T-cell (primary cell): Measurements from ENCODE around the gene LMO7. TPM values are rescaled to one million over a fixed set of nuclear protein-coding genes. Genes with fewer than 3 reads are reported as not detected.
A peak's percentile ranks its signal among the peaks of the same experiment; 100 is the strongest.

Experiments used
- ATAC-seq, 4 experiments: fragments of 200-7000 bp in 3 of 4; fragments of 150-1000 bp in 1 of 4; cut with Tn5 transposase; replicated peaks in 1 of 4; 1 replicate in 3 of 4; 2 replicates in 1 of 4; pipeline ENCODE4 v1.10.0; 2021; ENCODE audit warnings: moderate library complexity in 3 of 4, mild to moderate bottlenecking in 2 of 4, moderate number of reproducible peaks in 1 of 4
- CTCF ChIA-PET, 2 donors: fragments of 300-600 bp; sonication (Branson Sonifier 250); formaldehyde crosslinking; loops; one replicate each; lab custom pipeline; 2022; ENCODE audit warnings: antibody characterized with exemption in 2 of 2; lab: Charles Lee
- POLR2A ChIA-PET, 2 donors: fragments of 300-600 bp; sonication (Branson Sonifier 250); formaldehyde crosslinking; loops; one replicate each; lab custom pipeline; 2022; ENCODE audit warnings: antibody characterized with exemption in 2 of 2; lab: Charles Lee
- DNase-seq, 35 experiments: peaks; one replicate each; pipeline versions ENCODE4 v3.0.0 to v3.0.0-alpha.2; 2013 to 2023
- H3K27ac ChIP-seq: one replicate; pipeline ENCODE4 v1.5.1; 2013; ENCODE audit warnings: low read length
- H3K27me3 ChIP-seq, 2 experiments: replicated peaks in 1 of 2; 1 replicate in 1 of 2; 2 replicates in 1 of 2; pipeline versions ENCODE4 v1.6.1 to v1.7.0; 2013; ENCODE audit warnings: low read length in 1 of 2, mixed read lengths in 1 of 2; ENCODE audit not compliant: control insufficient read depth in 2 of 2, insufficient read depth in 2 of 2; ENCODE audit errors: extremely low read depth in 1 of 2
- H3K36me3 ChIP-seq, 2 donors: 1 replicate in 1 of 2; 2 replicates in 1 of 2; pipeline versions ENCODE4 v1.6.1 to v1.7.0; 2013; ENCODE audit warnings: low read length in 1 of 2; ENCODE audit not compliant: control insufficient read depth in 2 of 2, insufficient read depth in 1 of 2; ENCODE audit errors: extremely low read depth in 1 of 2
- H3K4me1 ChIP-seq, 2 experiments: 1 replicate in 1 of 2; 2 replicates in 1 of 2; pipeline versions ENCODE4 v1.6.1 to v1.7.0; 2013; ENCODE audit warnings: low read length in 2 of 2, mixed read lengths in 1 of 2; ENCODE audit not compliant: insufficient read depth in 2 of 2, control insufficient read depth in 1 of 2; ENCODE audit errors: extremely low read depth in 1 of 2
- H3K4me3 ChIP-seq, 2 donors: 1 replicate in 1 of 2; 2 replicates in 1 of 2; pipeline versions ENCODE4 v1.5.1 to v1.7.0; 2013; ENCODE audit warnings: mild to moderate bottlenecking in 2 of 2, low read length in 1 of 2, moderate library complexity in 1 of 2; ENCODE audit not compliant: control insufficient read depth in 1 of 2; ENCODE audit errors: extremely low read depth in 1 of 2
- H3K9me3 ChIP-seq: 2 replicates; pipeline ENCODE4 v1.7.0; 2013
- H3K27ac Mint-ChIP-seq, 2 donors: one replicate each; pipeline ENCODE4 v1.8.0; 2020 to 2021; ENCODE audit warnings: mild to moderate bottlenecking in 2 of 2, mixed read lengths in 2 of 2
- H3K27me3 Mint-ChIP-seq, 2 donors: one replicate each; pipeline ENCODE4 v1.8.0; 2021 to 2022; ENCODE audit warnings: mixed read lengths in 2 of 2
- H3K36me3 Mint-ChIP-seq: one replicate; pipeline ENCODE4 v1.8.0; 2021; ENCODE audit warnings: mixed read lengths
- H3K4me1 Mint-ChIP-seq, 3 donors: one replicate each; pipeline ENCODE4 v1.8.0; 2020 to 2022; ENCODE audit warnings: mixed read lengths in 3 of 3, mild to moderate bottlenecking in 1 of 3
- H3K4me3 Mint-ChIP-seq, 3 donors: one replicate each; pipeline ENCODE4 v1.8.0; 2020 to 2022; ENCODE audit warnings: mild to moderate bottlenecking in 3 of 3, mixed read lengths in 3 of 3, moderate library complexity in 3 of 3
- H3K9me3 Mint-ChIP-seq, 3 donors: one replicate each; pipeline ENCODE4 v1.8.0; 2020 to 2022; ENCODE audit warnings: mixed read lengths in 3 of 3
- WGBS: methylation state at CpG from one replicate; pipeline ENCODE4 v1.1.5; 2013; ENCODE audit warnings: missing lambda C conversion rate; ENCODE audit not compliant: insufficient coverage; 5-methylcytosine and 5-hydroxymethylcytosine counted together
- total RNA-seq, 35 experiments: library from RNA in 6 of 35; stranded (reverse) in 6 of 35; fragments of 120-200 nt in 1 of 35; gene quantifications; one replicate each; pipeline versions ENCODE4 v1.2.1 to v1.2.4 and lab custom pipeline; 2013 to 2026

The LMO7 gene
- total RNA-seq, 5 donors from 2014 or later (not counting 1 experiment from before 2014, with no cell fraction given): 22.6 to 46.8 (median 34.0) TPM

DNA sequence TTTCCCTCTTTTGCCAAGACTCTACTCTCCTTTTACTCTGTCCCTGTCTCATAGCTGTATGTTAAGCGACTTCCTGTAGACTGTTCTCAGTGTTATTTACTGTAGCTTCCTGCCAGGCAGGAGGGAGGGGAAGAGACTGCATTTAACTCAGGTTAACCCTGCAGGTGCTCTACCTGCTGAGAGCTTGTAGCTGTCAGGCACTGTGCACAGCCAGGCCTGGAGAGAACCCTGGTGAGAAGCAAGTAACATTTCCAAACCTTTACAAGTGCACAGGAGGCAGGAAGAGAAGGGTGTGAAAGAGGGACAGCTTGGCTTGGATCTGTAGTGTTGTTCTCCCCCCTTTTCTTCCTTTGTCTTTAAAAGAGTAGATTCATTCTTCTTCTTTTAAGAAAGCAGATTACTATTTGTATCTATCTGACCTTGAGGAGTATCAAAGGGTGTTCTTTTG is 167.1 kb downstream of the LMO7 start:
- peak; percentile 97 to 100 (median 100) for ATAC-seq
- H3K36me3 Mint-ChIP-seq: peaks cover 47% of the 10 kb centered on the region
- Histone ChIP-seq H3K27me3 (no peaks in the 10 kb centered on the region), H3K27ac (peak overlapping the region; percentile 56), H3K4me3 (no peak overlapping the region), H3K4me1 (peaks cover 8 to 11% of the 10 kb centered on the region in 2 experiments), H3K36me3 (peaks cover 0 to 5% of the 10 kb centered on the region in 2 donors), H3K9me3 (no peaks in the 10 kb centered on the region)
- no CpG with 5 or more reads among the region's 1 CpG for WGBS
- peak overlapping the region in 2 of 3 donors; percentile 29 to 55 for H3K4me3 Mint-ChIP-seq
- H3K27ac Mint-ChIP-seq: peak overlapping the region; percentile 77 to 84
- DNase-seq: peak in 32 of 35 experiments; percentile 4 to 56 (median 20)
- POLR2A ChIA-PET: interaction anchor here in 1 of 2 donors (0.6 to 0.7 kb wide), 2 partner anchors 38 to 165 kb away, joined by 3 to 11 read pairs; no protein-coding TSS in a partner anchor
- CTCF ChIA-PET: interaction anchor here (0.6 to 1.4 kb wide), 9 partner anchors 16 to 692 kb away, joined by 3 to 10 read pairs (median 4); no protein-coding TSS in a partner anchor
- peaks cover 36 to 41% (median 40%) of the 10 kb centered on the region in 3 donors for H3K4me1 Mint-ChIP-seq
- no peaks in the 10 kb centered on the region for H3K9me3 Mint-ChIP-seq
- H3K27me3 Mint-ChIP-seq: no peaks in the 10 kb centered on the region

- H3K4me3 Mint-ChIP-seq: peak overlapping the region in 1 of 3 donors; percentile 55
- Histone ChIP-seq H3K9me3 (no peaks in the 10 kb centered on the region), H3K4me1 (peaks cover 8 to 11% of the 10 kb centered on the region in 2 experiments), H3K36me3 (peaks cover 0 to 5% of the 10 kb centered on the region in 2 donors), H3K27ac (no peak overlapping the region), H3K4me3 (no peak overlapping the region), H3K27me3 (no peaks in the 10 kb centered on the region)
- ATAC-seq (no peak), DNase-seq (no peak)
- H3K27me3 Mint-ChIP-seq: no peaks in the 10 kb centered on the region
- H3K27ac Mint-ChIP-seq: no peak overlapping the region
- WGBS: 100% methylated on average over 1 of the region's 10 CpGs
- ChIA-PET CTCF (interaction anchor here (0.6 to 1.2 kb wide), 4 partner anchors 17 to 1893 kb away, joined by 3 to 4 read pairs (median 4); no protein-coding TSS in a partner anchor), POLR2A (no interaction called here)
- peaks cover 32 to 36% (median 33%) of the 10 kb centered on the region in 3 donors for H3K4me1 Mint-ChIP-seq
- H3K9me3 Mint-ChIP-seq: no peaks in the 10 kb centered on the region
- H3K36me3 Mint-ChIP-seq: peaks cover 44% of the 10 kb centered on the region
Measured at GRCh38 chr13:75804054-75804453, 167.9 kb downstream of the LMO7 start.

GRCh38 chr13:75804605-75805004 is 168.5 kb downstream of the LMO7 start:
- Mint-ChIP-seq H3K36me3 (peaks cover 44% of the 10 kb centered on the region), H3K9me3 (no peaks in the 10 kb centered on the region), H3K27ac (no peak overlapping the region), H3K4me3 (no peak overlapping the region), H3K27me3 (no peaks in the 10 kb centered on the region), H3K4me1 (peaks cover 30 to 36% (median 32%) of the 10 kb centered on the region in 3 donors)
- Histone ChIP-seq H3K4me1 (peaks cover 8 to 11% of the 10 kb centered on the region in 2 experiments), H3K36me3 (peaks cover 0 to 5% of the 10 kb centered on the region in 2 donors), H3K27ac (no peak overlapping the region), H3K27me3 (no peaks in the 10 kb centered on the region), H3K4me3 (no peak overlapping the region), H3K9me3 (no peaks in the 10 kb centered on the region)
- DNase-seq (no peak), ATAC-seq (no peak)
- ChIA-PET POLR2A (no interaction called here), CTCF (interaction anchor here in 1 of 2 donors (1.2 kb wide), 1 partner anchor 106 kb away, joined by 4 read pairs; no protein-coding TSS in a partner anchor)
- 80% methylated on average over 3 of the region's 4 CpGs for WGBS

- no peak overlapping the region for H3K27ac ChIP-seq
- Mint-ChIP-seq H3K9me3 (no peaks in the 10 kb centered on the region), H3K4me3 (no peak overlapping the region), H3K36me3 (peaks cover 43% of the 10 kb centered on the region), H3K27ac (no peak overlapping the region), H3K4me1 (peaks cover 27 to 29% (median 27%) of the 10 kb centered on the region in 3 donors), H3K27me3 (no peaks in the 10 kb centered on the region)
- 100% methylated on average over 5 of the region's 7 CpGs for WGBS
- H3K4me3 ChIP-seq: no peak overlapping the region
- H3K36me3 ChIP-seq: peaks cover 0 to 5% of the 10 kb centered on the region in 2 donors
- no peaks in the 10 kb centered on the region for H3K9me3 ChIP-seq
- POLR2A ChIA-PET: no interaction called here
- H3K27me3 ChIP-seq: no peaks in the 10 kb centered on the region
- peaks cover 8 to 14% of the 10 kb centered on the region in 2 experiments for H3K4me1 ChIP-seq
- DNase-seq (no peak), ATAC-seq (no peak)
- CTCF ChIA-PET: no interaction called here
Measured at GRCh38 chr13:75806117-75806516, 170.0 kb downstream of the LMO7 start.

- no peak for DNase-seq
- Mint-ChIP-seq H3K36me3 (peaks cover 31% of the 10 kb centered on the region), H3K4me1 (no peaks in the 10 kb centered on the region), H3K4me3 (no peak overlapping the region), H3K27ac (no peak overlapping the region), H3K27me3 (no peaks in the 10 kb centered on the region), H3K9me3 (no peaks in the 10 kb centered on the region)
- Histone ChIP-seq H3K27ac (no peak overlapping the region), H3K27me3 (no peaks in the 10 kb centered on the region), H3K4me1 (peaks cover 0 to 2% of the 10 kb centered on the region in 2 experiments), H3K4me3 (no peak overlapping the region), H3K36me3 (no peaks in the 10 kb centered on the region), H3K9me3 (no peaks in the 10 kb centered on the region)
- POLR2A ChIA-PET: no interaction called here
- ATAC-seq: no peak
- WGBS: 33% methylated on average over 1 of the region's 5 CpGs
- CTCF ChIA-PET: no interaction called here
Measured at GRCh38 chr13:75811361-75811760, 175.2 kb downstream of the LMO7 start.

DNA sequence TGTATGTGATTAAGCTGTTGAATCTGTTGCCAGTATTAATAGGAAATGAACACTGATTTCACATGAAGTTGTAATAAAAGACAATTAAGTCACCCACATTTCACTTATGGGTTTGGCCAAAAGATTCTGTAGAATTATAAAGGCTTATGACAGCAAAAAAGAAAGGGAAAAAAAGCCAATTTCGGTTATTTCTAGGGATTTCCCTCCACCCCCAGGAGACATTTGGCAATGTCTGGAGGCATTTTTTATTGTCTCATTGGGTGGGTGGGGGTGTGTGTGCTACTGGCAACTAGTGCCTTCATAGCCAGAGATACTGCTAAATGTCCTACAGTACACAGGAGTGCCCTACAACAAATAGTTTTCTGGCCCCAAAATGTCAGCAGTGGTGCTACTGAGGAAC is 175.7 kb downstream of the LMO7 start:
- Histone ChIP-seq H3K9me3 (no peaks in the 10 kb centered on the region), H3K27ac (no peak overlapping the region), H3K4me3 (no peak overlapping the region), H3K36me3 (no peaks in the 10 kb centered on the region), H3K4me1 (peaks cover 0 to 2% of the 10 kb centered on the region in 2 experiments), H3K27me3 (no peaks in the 10 kb centered on the region)
- DNase-seq: no peak
- no peaks in the 10 kb centered on the region for H3K9me3 Mint-ChIP-seq
- H3K36me3 Mint-ChIP-seq: peaks cover 27% of the 10 kb centered on the region
- POLR2A ChIA-PET: no interaction called here
- ATAC-seq: no peak
- CTCF ChIA-PET: no interaction called here
- WGBS: no CpG with 5 or more reads among the region's 1 CpG
- no peaks in the 10 kb centered on the region for H3K27me3 Mint-ChIP-seq
- no peak overlapping the region for H3K4me3 Mint-ChIP-seq
- H3K27ac Mint-ChIP-seq: no peak overlapping the region
- no peaks in the 10 kb centered on the region for H3K4me1 Mint-ChIP-seq
